ENCODE measurements around the gene SPAG16. TPM values are rescaled to one million over a fixed set of nuclear protein-coding genes. Genes with fewer than 3 reads are reported as not detected.

The SPAG16 gene
- total and polyA plus RNA-seq, 3 donors from 2014 or later, result 69.7 to 111 (median 80.7) TPM

DNA sequence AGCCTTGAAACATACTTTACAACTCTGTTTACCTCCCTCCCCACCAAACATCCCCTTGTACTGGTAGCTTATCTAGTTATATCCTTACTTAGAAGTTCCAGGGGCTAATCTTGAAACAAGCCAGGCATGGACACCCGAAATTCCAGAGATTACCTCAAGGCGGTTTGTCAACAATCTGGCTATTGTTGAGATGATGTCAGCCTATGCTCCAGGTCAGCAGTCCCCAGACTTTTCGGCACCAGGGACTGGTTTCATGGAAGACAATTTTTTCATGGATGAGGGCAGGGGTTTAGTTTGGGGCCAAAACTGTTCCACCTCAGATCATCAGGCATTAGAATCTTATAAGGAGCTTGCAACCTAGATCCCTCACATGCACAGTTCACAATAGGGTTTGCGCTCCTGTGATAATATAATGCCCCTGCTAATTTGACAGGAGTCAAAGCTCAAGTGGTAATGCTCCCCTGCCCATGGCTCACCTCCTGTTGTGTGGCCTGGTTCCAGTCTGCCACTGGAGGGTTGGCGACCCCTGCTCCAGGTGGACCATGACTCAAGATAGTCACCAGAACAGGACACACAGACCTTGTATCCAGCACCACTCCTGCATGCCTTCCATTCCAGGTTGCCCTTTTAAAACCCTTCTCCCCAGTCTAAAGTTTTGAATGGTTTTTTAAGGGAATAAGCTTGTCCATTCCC, 171.2 kb downstream of the SPAG16 start:
- H3K36me3 ChIP-seq (ENCODE audit: low read depth, missing control alignments), result no peaks in the 10 kb centered on the region
- TF ChIP-seq POLR2A (IDR thresholded peaks at IDR 0.05), result no peak
- TF ChIP-seq, protein P1, sequence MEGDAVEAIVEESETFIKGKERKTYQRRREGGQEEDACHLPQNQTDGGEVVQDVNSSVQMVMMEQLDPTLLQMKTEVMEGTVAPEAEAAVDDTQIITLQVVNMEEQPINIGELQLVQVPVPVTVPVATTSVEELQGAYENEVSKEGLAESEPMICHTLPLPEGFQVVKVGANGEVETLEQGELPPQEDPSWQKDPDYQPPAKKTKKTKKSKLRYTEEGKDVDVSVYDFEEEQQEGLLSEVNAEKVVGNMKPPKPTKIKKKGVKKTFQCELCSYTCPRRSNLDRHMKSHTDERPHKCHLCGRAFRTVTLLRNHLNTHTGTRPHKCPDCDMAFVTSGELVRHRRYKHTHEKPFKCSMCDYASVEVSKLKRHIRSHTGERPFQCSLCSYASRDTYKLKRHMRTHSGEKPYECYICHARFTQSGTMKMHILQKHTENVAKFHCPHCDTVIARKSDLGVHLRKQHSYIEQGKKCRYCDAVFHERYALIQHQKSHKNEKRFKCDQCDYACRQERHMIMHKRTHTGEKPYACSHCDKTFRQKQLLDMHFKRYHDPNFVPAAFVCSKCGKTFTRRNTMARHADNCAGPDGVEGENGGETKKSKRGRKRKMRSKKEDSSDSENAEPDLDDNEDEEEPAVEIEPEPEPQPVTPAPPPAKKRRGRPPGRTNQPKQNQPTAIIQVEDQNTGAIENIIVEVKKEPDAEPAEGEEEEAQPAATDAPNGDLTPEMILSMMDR (IDR thresholded peaks at IDR 0.05), result no peak
- H3K4me3 ChIP-seq, result no peak overlapping the region
- no peak overlapping the region for H3K27ac ChIP-seq
- no peaks in the 10 kb centered on the region for H3K27me3 ChIP-seq
- intact Hi-C loops (cut with DNase I; ENCODE audit: low total_unique reads), result no loop called here
- WGBS, 2 donors, result 51 to 66% methylated on average over 5 of the region's 5 CpGs
- no peaks in the 10 kb centered on the region for H3K9me3 ChIP-seq
- H3K4me1 ChIP-seq, result no peaks in the 10 kb centered on the region
- DNase-seq, result no peak

DNA sequence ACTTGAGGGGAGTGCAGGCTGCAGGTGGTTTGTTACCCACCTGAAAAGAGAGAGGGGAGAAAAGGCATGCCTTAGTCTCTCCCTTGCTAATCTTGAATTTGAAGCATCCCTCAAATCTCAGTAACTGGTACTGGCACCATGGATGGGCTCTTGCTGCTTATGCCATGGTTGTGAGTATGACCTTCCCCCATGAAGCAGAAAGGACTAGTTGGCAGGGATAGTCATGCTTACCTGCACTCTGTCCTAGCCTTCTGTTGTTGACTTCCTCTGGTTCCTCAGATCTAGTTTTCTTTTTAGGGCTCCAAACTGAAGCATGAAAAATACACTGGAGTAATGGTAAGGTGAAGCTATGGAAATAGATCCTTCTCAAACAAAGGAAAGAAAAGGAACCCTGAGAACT, 191.2 kb downstream of the SPAG16 start:
- no peak for TF ChIP-seq POLR2A (IDR thresholded peaks at IDR 0.05)
- TF ChIP-seq, protein P1 (IDR thresholded peaks at IDR 0.05), result no peak
- intact Hi-C loops (cut with DNase I; ENCODE audit: low total_unique reads), result no loop called here
- no peak overlapping the region for H3K4me3 ChIP-seq
- no peaks in the 10 kb centered on the region for H3K4me1 ChIP-seq
- no peak for DNase-seq
- H3K9me3 ChIP-seq, result no peaks in the 10 kb centered on the region
- H3K27me3 ChIP-seq, result no peaks in the 10 kb centered on the region
- H3K36me3 ChIP-seq (ENCODE audit: low read depth, missing control alignments), result no peaks in the 10 kb centered on the region
- H3K27ac ChIP-seq, result no peak overlapping the region

DNA sequence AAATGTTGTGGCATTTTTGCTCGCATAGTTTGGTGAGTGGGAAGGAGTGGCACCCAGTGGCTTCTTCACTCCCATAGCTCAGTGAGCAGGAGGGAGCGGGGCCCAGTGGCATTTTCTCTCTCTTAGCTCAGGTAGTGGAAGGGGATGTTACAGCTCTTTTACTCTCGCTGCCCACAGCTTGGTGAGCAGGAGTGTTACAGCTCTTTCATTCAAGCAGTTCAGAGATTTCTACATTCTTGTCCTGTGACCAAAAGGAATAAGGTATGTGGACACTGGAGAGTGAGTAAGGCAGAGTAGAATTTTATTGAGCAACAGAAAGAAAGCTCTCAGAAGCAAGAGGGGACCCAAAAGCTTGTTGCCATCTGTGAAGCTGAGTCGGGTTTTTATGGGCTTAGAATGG, 192.4 kb downstream of the SPAG16 start:
- H3K9me3 ChIP-seq, result no peaks in the 10 kb centered on the region
- no peaks in the 10 kb centered on the region for H3K27me3 ChIP-seq
- 88 to 94% methylated on average over 4 of the region's 4 CpGs for WGBS, 2 donors
- H3K4me1 ChIP-seq, result no peaks in the 10 kb centered on the region
- no peak for TF ChIP-seq POLR2A (IDR thresholded peaks at IDR 0.05)
- TF ChIP-seq, protein P1 (IDR thresholded peaks at IDR 0.05), result no peak
- no peak for DNase-seq
- no peak overlapping the region for H3K4me3 ChIP-seq
- intact Hi-C loops (cut with DNase I; ENCODE audit: low total_unique reads), result no loop called here
- H3K27ac ChIP-seq, result no peak overlapping the region
- H3K36me3 ChIP-seq (ENCODE audit: low read depth, missing control alignments), result no peaks in the 10 kb centered on the region

DNA sequence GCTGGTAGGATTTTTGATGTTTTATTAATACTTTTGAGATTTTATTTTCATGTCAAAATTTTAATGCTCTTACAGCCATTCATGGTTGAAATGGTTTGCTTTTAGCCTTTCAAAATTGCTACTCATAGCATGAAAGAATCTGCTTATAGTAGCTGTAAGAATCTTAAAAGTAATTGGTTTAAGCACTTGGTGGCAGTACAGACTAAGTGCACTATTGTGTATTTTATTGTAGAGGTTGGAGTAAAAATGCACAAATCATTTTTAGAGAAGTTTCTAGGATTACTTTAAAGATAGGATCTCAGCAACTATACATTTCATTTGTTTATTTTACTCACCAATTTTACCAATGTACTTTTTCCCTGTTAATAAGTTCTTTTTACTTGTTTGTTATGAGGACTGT, 205.8 kb downstream of the SPAG16 start:
- TF ChIP-seq, protein P1 (IDR thresholded peaks at IDR 0.05), result no peak
- TF ChIP-seq POLR2A (IDR thresholded peaks at IDR 0.05), result no peak
- no peak for DNase-seq
- Histone ChIP-seq H3K4me1 (no peaks in the 10 kb centered on the region), H3K36me3 (ENCODE audit: low read depth, missing control alignments) (no peaks in the 10 kb centered on the region), H3K27me3 (no peaks in the 10 kb centered on the region), H3K27ac (no peak overlapping the region), H3K4me3 (no peak overlapping the region), H3K9me3 (no peaks in the 10 kb centered on the region)
- intact Hi-C loops (cut with DNase I; ENCODE audit: low total_unique reads), result no loop called here

DNA sequence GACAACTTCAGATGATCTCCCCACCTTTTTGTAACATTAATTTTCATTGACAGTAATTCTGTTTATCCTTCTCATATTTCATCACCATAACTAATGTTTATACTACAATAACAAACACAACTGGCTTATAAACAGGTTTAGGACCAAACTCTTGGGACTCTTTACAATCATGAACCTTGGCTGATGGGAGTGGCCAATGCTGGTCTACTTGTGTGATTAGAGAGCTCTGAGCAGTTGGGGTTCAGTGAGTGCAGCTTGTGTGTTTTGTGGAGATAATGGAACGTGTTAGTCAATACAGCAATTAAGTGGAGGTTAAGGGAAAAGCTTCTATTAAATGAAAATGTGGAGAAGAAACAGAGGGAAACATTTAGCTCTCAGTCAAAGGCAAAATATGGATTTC, 207.1 kb downstream of the SPAG16 start:
- intact Hi-C loops (cut with DNase I; ENCODE audit: low total_unique reads), result no loop called here
- WGBS, 2 donors, result 57 to 59% methylated on average over 1 of the region's 1 CpG

More for the DNA sequence above, 207.1 kb downstream of the SPAG16 start:
- no peaks in the 10 kb centered on the region for H3K27me3 ChIP-seq
- no peaks in the 10 kb centered on the region for H3K9me3 ChIP-seq
- no peak overlapping the region for H3K4me3 ChIP-seq
- TF ChIP-seq, protein P1 (IDR thresholded peaks at IDR 0.05), result no peak
- no peak for TF ChIP-seq POLR2A (IDR thresholded peaks at IDR 0.05)
- H3K4me1 ChIP-seq, result no peaks in the 10 kb centered on the region
- no peak for DNase-seq
- no peaks in the 10 kb centered on the region for H3K36me3 ChIP-seq (ENCODE audit: low read depth, missing control alignments)
- H3K27ac ChIP-seq, result no peak overlapping the region

Measured in testis (tissue), 3 donors.